Left cardiac atrium (tissue), 4 donors: ENCODE measurements around the gene UPF3A. TPM values are rescaled to one million over a fixed set of nuclear protein-coding genes. Genes with fewer than 3 reads are reported as not detected.
"Not testable (repeated sequence)": the region's sequence is repeated elsewhere in the genome, so short reads cannot be mapped to it uniquely, and the experiment has no call there.

Source experiments
- ATAC-seq, 2 donors: fragments of 200-7000 bp; cut with Tn5 transposase; one replicate each; pipeline ENCODE4 v1.9.1; 2020; ENCODE audit warnings: mild to moderate bottlenecking in 2 of 2, moderate library complexity in 2 of 2
- DNase-seq: peaks from one replicate; pipeline ENCODE4 v3.0.0-alpha.2; 2020
- intact Hi-C, 2 donors: fragments of 100-400 bp; cut with DNase I; formaldehyde crosslinking; loops; one replicate each; pipeline versions ENCODE4 v1.14.1 to v1.15.1; 2022 to 2023
- total RNA-seq, 2 donors: library from RNA; stranded (reverse); fragmentation: NEBNext Ultra II Directional; extraction: Animal tissue kit (Norgen Biotek cat#: 25700); gene quantifications; one replicate each; pipeline ENCODE4 v1.2.1, GENCODE V29; 2021
- donor health status: DM: no; HTN: yes; CAD: no.
- donor health status: DM: no; HTN: yes; CAD: no; lungs with severe emphysema.
- donor health status: DM: yes; HTN: yes; CAD: no.
- donor health status: Dilated cardiomyopathy.

Gene UPF3A
- total RNA-seq, 2 donors from 2014 or later = 22.2 to 28.0 TPM

- DNase-seq (no peak), ATAC-seq (no peak)
- intact Hi-C loops = no loop called here
Observed at GRCh38 chr13:114260814-114261213, 20.6 kb upstream of the UPF3A start.

- no peak for DNase-seq
- intact Hi-C loops = no loop called here
- ATAC-seq = peak; percentile 70 to 79
Observed at GRCh38 chr13:114261328-114261965, 20.0 kb upstream of the UPF3A start.

- ATAC-seq (no peak), DNase-seq (no peak)
- intact Hi-C loops = no loop called here
Observed at GRCh38 chr13:114263578-114263977, 17.8 kb upstream of the UPF3A start.

GRCh38 chr13:114264313-114264712 lies 17.1 kb upstream of the UPF3A start:
- ATAC-seq, intact Hi-C loops: not testable (repeated sequence)

GRCh38 chr13:114264886-114265611 lies 16.4 kb upstream of the UPF3A start:
- DNase-seq = no peak
- no peak for ATAC-seq
- intact Hi-C loops = no loop called here

More at GRCh38 chr13:114264313-114264712, 17.1 kb upstream of the UPF3A start:
- DNase-seq = not testable (repeated sequence)

GRCh38 chr13:114266241-114266640 lies 15.2 kb upstream of the UPF3A start:
- intact Hi-C loops = no loop called here
- no peak for ATAC-seq

GRCh38 chr13:114268344-114269280 lies 12.8 kb upstream of the UPF3A start:
- ATAC-seq (no peak), DNase-seq (no peak)
- intact Hi-C loops = no loop called here

More at GRCh38 chr13:114266241-114266640, 15.2 kb upstream of the UPF3A start:
- DNase-seq = no peak

- intact Hi-C loops = no loop called here
- ATAC-seq = no peak
- DNase-seq = no peak
Observed at GRCh38 chr13:114269281-114269770, 12.1 kb upstream of the UPF3A start.

- no peak for ATAC-seq
- intact Hi-C loops = no loop called here
- no peak for DNase-seq
Observed at GRCh38 chr13:114272977-114273376, 8.4 kb upstream of the UPF3A start.

- DNase-seq = no peak
- intact Hi-C loops = no loop called here
- ATAC-seq = no peak
Observed at GRCh38 chr13:114275304-114275703, 6.1 kb upstream of the UPF3A start.

GRCh38 chr13:114279146-114279545 lies 2.3 kb upstream of the UPF3A start:
- intact Hi-C loops = no loop called here
- DNase-seq (no peak), ATAC-seq (no peak)

GRCh38 chr13:114279758-114280355 lies 1.5 kb upstream of the UPF3A start:
- no peak for ATAC-seq
- no peak for DNase-seq
- intact Hi-C loops = no loop called here

GRCh38 chr13:114282041-114282670 lies 755 bp downstream of the UPF3A start:
- peak; percentile 67 to 79 for ATAC-seq
- peak; percentile 47 for DNase-seq

GRCh38 chr13:114283576-114283975 lies 2.2 kb downstream of the UPF3A start:
- intact Hi-C loops = no loop called here
- ATAC-seq = no peak
- no peak for DNase-seq

More at GRCh38 chr13:114282041-114282670, 755 bp downstream of the UPF3A start:
- intact Hi-C loops = no loop called here

- ATAC-seq = no peak
- DNase-seq = no peak
- intact Hi-C loops = no loop called here
Observed at GRCh38 chr13:114284680-114285079, 3.3 kb downstream of the UPF3A start.

GRCh38 chr13:114285166-114285808 lies 3.9 kb downstream of the UPF3A start:
- no peak for DNase-seq
- intact Hi-C loops = no loop called here
- no peak for ATAC-seq

GRCh38 chr13:114286808-114287207 lies 5.4 kb downstream of the UPF3A start:
- intact Hi-C loops = no loop called here
- ATAC-seq (no peak), DNase-seq (no peak)

GRCh38 chr13:114288157-114288591 lies 6.8 kb downstream of the UPF3A start:
- intact Hi-C loops = no loop called here
- no peak for DNase-seq
- no peak for ATAC-seq
